CD4-positive, alpha-beta T cell treated with Interleukin-6 for 4 hours (primary cell): Measurements from ENCODE around the gene PELI3.

ENCODE experiments used
- DNase-seq: peaks from one replicate; pipeline ENCODE4 v3.0.0-alpha.2; 2020; ENCODE audit warnings: mixed read lengths

Gene PELI3

DNA sequence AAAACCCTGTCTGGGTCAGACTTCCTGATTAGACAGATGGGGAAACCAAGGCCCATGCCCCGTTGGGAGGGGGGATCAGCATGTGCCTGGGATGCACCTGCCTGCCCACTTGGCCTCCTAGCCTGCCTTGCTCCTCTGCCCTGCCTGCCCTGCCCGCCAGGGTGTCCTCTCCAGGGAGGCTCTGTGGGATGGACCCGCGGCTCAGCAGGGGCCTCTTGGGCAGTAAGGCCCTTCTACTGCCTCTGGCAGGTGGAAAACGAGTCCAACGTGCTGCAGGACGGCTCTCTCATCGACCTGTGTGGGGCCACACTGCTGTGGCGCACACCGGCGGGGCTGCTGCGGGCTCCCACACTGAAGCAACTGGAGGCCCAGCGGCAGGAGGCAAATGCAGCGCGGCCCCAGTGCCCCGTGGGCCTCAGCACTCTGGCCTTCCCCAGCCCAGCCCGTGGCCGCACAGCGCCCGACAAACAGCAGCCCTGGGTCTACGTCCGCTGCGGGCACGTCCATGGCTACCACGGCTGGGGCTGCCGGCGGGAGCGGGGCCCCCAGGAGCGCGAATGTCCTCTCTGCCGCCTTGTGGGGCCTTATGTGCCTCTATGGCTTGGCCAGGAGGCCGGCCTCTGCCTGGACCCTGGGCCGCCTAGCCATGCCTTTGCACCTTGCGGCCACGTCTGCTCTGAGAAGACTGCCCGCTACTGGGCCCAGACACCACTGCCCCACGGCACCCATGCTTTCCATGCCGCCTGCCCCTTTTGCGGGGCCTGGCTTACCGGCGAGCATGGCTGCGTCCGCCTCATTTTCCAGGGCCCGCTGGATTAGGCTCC, 8.9 kb downstream of the PELI3 start:
- DNase-seq = no peak

- DNase-seq = no peak
These were observed 9.6 kb downstream of the PELI3 start for GRCh38 chr11:66476173-66476840.

- no peak for DNase-seq
These were observed 10.1 kb downstream of the PELI3 start for GRCh38 chr11:66476841-66477251.

DNA sequence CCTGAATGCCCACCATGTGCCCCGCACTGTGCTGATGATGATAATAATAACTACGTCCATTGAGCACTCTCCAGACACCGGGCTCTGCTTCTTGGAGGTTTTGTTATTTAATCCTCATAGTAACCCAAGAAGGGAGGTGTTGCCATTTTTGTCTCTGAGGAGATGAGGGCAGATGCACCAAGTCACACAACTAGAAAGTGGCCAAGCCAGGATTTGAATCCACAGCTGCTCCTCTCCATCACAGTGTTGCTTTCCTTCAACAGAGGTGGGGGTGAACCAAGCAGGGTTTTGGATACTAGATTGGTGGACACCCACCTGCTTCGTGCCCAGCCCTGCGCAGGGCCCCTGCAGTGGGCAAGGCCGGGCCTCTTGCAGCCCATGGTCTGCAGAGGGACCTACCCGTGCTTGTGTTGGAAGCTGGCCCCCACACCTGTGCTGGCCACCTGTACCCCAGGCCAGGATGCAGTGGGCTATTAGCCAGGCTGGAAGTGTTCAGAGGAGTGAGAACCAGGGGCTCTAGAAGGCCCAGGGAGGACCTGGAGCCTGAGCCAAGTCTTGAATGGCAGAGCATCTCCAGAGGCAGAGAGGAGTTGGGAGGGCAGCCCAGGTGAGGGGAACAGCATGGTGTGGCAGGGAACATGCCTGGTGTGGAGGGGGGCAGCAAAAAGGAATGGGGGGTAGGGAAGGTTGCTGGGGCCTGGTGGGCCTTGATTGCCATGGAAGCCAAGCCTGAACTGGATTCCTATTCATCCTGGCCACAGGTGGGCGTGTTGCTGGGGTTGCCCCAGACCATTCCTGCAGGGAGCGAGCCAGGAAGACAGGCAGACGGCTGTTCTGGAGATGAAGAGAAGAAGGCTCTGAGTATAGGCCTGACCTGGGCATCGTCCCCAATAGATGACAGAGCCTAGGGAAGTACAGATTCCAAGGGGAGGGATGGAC, 10.8 kb downstream of the PELI3 start:
- DNase-seq = no peak

DNA sequence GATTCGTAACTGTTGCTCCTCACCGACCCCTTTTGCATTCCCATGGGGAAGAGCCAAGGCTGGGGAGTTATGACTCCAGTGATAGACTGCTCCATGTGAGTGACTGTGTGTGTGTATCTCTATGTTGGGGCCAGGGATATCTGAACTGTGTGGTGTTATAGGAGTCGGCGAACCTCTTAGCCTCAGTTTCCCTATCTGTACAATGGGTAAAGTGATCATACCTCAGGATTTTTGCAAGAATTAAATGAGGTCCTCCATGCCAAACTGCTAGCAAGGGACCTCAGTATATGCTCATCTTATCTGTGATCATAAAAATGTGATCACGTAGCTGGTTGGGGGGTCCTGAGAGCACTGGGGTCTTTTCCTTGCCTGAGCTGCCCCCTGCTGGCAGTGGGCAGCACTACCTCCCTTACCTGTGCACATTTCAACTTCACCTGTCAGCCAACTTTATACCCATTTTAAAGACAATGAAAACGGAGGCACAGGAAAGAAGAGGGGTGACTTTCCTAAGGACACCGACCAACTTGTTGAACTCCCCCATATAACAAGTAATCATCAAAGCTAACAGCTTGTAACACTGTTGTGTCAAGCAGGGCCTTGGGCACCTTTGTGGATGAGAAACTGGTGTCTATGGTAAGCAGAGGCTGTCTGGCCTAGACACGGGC, 12.2 kb downstream of the PELI3 start:
- DNase-seq = peak; percentile 46

GRCh38 chr11:66479394-66480116, 12.8 kb downstream of the PELI3 start:
- DNase-seq = no peak

- DNase-seq = peak; percentile 96
These were observed 13.6 kb downstream of the PELI3 start, which contains the start of gene DPP3 for GRCh38 chr11:66480117-66480938. TSS of gene DPP3 (plus strand) at chr11:66480434. CDS start at chr11:66482201, 1,767 bp downstream.

- no peak for DNase-seq
These were observed 18.2 kb downstream of the PELI3 start for GRCh38 chr11:66484806-66485380.

DNA sequence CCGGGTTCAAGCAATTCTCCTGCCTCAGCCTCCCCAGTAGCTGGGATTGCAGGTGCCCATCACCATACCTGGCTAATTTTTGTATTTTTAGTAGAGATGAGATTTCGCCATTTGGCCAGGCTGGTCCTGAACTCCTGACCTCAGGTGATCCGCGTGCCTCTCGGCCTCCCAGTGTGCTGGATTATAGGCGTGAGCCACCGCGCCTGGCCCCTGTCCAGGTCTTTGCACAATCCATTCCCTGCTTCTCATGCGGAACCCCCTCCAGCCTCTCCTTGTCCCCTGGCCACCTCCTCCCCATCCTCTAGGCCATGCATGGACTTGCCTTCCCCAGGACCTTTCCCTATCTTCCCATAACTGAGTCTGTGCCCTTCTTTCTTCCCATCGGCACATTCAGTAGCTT, 22.3 kb downstream of the PELI3 start:
- no peak for DNase-seq

DNA sequence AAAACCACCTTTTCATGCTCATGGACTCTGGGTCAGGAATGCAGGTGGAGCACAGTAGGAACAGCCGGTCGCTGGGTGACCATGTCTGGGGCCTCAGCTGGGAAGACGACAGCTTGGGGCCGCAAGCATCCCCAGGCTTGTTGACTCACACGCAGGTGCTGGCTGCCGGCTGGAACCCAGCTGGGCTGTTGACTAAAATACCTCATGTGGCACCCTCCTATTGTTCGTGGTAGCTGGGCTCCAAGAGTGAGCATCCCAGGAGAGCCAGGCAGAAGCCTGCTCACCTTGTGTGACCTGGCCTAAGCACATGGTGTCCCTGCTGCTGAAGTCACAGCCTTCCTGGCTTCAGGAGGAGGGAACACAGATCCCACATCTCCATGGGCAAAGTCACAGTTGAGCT, 22.9 kb downstream of the PELI3 start:
- no peak for DNase-seq

DNA sequence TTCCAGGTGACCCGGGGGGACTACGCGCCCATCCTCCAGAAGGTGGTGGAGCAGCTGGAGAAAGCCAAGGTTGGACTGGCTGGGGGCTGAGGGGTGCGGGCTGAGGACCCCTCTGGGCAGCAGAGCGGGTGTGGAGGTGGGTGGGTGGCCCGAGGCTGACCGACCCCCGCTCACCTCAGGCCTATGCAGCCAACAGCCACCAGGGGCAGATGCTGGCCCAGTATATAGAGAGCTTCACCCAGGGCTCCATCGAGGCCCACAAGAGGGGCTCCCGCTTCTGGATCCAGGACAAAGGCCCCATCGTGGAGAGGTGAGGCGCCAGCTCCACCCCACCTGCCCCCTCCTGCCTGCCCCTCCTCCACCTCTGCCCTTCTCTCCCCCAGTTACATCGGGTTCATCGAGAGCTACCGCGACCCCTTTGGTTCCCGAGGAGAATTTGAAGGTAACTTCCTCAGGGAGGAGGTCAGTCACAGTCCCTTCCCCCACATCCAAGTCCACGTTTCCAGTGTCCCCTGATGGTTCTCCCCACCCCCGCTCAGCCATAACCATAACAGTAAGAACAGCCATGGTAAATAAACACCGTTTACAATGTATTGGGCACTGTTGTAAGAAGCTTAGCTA, 24.7 kb downstream of the PELI3 start:
- DNase-seq = no peak

GRCh38 chr11:66492161-66492865, 25.6 kb downstream of the PELI3 start:
- no peak for DNase-seq

DNA sequence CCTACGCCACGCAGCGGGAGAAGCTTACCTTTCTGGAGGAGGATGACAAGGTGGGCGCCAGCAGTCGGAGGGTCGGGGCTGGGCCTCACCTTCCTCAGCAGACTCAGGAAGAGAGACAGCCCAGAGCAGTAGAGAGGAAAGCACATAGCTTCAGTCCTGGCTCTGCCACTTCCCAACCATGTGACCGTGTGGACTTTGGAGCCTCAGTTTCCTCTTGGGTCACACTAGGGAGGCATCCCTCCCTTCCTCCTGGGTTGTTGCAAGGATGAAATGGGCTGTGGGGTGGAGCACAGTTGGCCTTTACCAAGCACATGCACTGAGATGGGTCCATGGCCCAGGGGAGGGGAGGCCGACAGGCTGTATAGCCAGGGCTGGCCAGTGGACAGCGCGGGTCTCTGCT, 26.4 kb downstream of the PELI3 start:
- DNase-seq = no peak

DNA sequence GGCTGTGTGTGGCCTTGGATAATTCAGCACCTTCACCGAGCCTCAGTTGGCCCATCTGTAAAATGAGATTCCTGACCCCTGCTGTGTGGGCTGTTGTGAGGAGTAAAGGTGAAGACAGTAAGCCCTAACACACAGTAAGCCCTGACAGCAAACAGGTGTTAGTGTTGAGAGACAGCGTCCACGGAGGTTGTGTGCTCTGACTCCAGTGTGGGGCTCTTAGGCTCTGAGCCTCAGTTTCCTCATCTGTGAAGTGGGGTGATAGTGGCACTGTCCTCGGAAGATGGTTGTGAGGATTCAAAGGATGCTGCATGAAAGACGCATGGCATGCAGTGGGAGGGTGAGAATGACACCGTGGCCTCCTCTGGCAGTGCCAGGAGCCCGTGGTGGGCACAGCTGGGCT, 27.8 kb downstream of the PELI3 start:
- DNase-seq = no peak

GRCh38 chr11:66494935-66495334, 28.2 kb downstream of the PELI3 start:
- DNase-seq = no peak

DNA sequence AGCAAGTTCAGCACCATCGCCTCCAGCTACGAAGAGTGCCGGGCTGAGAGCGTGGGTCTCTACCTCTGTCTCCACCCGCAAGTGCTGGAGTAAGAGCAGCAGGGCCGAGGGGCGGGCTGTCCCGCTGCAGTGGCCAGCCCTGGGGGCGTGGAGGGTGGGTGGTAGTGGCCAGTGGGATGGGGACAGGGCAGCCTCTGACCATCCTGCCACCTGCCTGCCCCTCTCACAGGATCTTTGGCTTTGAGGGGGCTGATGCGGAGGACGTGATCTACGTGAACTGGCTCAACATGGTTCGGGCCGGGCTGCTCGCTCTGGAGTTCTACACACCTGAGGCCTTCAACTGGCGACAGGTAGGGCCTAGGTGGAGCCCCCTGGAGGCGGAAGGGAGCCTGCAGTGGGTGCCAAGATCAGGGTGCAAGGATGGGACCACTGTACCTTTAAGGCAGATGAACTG, 28.7 kb downstream of the PELI3 start:
- DNase-seq = no peak

GRCh38 chr11:66497206-66497605, 30.5 kb downstream of the PELI3 start:
- DNase-seq = no peak

- no peak for DNase-seq
These were observed 31.8 kb downstream of the PELI3 start for GRCh38 chr11:66498506-66498905.

DNA sequence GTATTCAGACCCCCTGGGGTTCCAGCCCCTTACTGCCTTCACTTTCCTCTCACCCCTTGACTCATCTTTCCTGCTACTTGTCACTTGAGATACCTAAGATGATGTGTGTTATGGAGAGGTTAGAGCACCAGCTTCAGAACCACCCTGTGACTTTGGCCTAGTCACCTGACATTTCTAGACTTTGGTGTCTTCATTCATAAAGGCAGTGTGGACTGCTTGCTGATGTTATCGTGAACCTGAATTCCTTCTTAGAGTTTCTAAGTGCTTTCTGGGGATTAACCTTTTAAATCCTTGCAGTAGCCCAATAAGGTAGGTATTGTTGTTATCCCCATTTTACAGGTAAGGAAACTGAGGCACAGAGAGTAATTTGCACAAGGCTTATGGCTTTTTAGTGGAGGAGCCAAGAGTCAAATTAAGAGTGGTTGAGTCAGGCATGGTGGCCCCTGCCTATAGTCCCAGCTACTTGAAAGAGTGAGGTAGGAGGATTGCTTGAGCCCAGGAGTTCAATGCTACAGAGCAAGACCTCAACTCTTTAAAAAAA, 38.6 kb downstream of the PELI3 start:
- no peak for DNase-seq
